ENCODE measurements around the gene EPN3. TPM values are rescaled to one million over a fixed set of nuclear protein-coding genes. Genes with fewer than 3 reads are reported as not detected.
A peak's percentile ranks its signal among the peaks of the same experiment; 100 is the strongest.

The EPN3 gene
- polyA plus RNA-seq, 1 donor from 2014 or later, result not detected

GRCh38 chr17:50563092-50563511, 30.6 kb downstream of the EPN3 start:
- Histone ChIP-seq H3K27ac (ENCODE audit: low read length) (no peak overlapping the region), H3K27me3 (ENCODE audit: insufficient read depth, low read depth, low read length) (peaks cover 47% of the 10 kb centered on the region), H3K4me3 (ENCODE audit: low read length) (peak overlapping the region; percentile 87), H3K9me2 (ENCODE audit: insufficient read depth, low read length) (no peaks in the 10 kb centered on the region), H3K4me2 (ENCODE audit: low read length) (peak overlapping the region; percentile 76), H3F3A (ENCODE audit: insufficient read depth, low read length, poor library complexity, severe bottlenecking) (no peaks in the 10 kb centered on the region), H3K9ac (ENCODE audit: low read length) (peak overlapping the region; percentile 75), H4K20me1 (ENCODE audit: insufficient read depth) (no peaks in the 10 kb centered on the region), H3K9me3 (ENCODE audit: low read length) (no peaks in the 10 kb centered on the region), H3K36me3 (ENCODE audit: insufficient read depth, low read length) (no peaks in the 10 kb centered on the region), H3K79me2 (replicated peaks; ENCODE audit: insufficient read depth, low read length) (no peaks in the 10 kb centered on the region), H2AFZ (ENCODE audit: low read depth, low read length) (no peak overlapping the region)
- no peak for TF ChIP-seq MXI1 (conservative IDR thresholded peaks at IDR 0.05; ENCODE audit: poor library complexity, severe bottlenecking)
- TF ChIP-seq EZH2 (IDR thresholded peaks at IDR 0.05; ENCODE audit: borderline replicate concordance, insufficient read depth, low read length, poor library complexity, severe bottlenecking), result no peak
- peak; percentile 30 for TF ChIP-seq SMC3 (conservative IDR thresholded peaks at IDR 0.05; ENCODE audit: poor library complexity)
- no peak for TF ChIP-seq REST (IDR thresholded peaks at IDR 0.05; ENCODE audit: borderline replicate concordance)
- peak; percentile 62 for TF ChIP-seq CTCF (IDR thresholded peaks at IDR 0.05; ENCODE audit: poor library complexity, severe bottlenecking)
- TF ChIP-seq RAD21 (conservative IDR thresholded peaks at IDR 0.05), result no peak
- no peak for TF ChIP-seq EP300 (conservative IDR thresholded peaks at IDR 0.05; ENCODE audit: poor library complexity, severe bottlenecking)
- TF ChIP-seq TAF1 (IDR thresholded peaks at IDR 0.05; ENCODE audit: low read depth), result no peak
- TF ChIP-seq POLR2AphosphoS5 (IDR thresholded peaks at IDR 0.05), result no peak

DNA sequence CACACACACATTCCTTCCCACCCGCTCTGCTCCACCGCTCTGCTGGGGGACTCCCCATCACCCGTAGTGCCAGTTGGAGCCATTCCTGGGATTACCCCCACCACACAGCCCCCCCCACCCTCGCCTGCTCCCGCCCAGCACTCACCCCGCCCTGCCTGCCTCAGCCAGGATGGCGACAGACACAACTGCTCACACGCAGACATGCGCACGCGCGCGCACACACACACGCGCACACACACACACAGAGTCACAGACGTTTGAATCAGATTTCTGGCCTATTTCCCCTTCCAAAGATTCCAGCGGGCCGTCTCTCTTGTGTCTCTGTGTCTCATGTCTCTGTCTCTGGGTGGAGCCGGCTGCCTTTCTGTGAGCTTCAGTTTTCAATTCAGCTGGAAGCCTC, 32.4 kb downstream of the EPN3 start:
- H3F3A ChIP-seq (ENCODE audit: insufficient read depth, low read length, poor library complexity, severe bottlenecking), result no peaks in the 10 kb centered on the region
- H3K9ac ChIP-seq (ENCODE audit: low read length), result peak overlapping the region; percentile 65
- H3K27me3 ChIP-seq (ENCODE audit: insufficient read depth, low read depth, low read length), result peaks cover 28% of the 10 kb centered on the region
- H3K36me3 ChIP-seq (ENCODE audit: insufficient read depth, low read length), result no peaks in the 10 kb centered on the region
- H3K4me3 ChIP-seq (ENCODE audit: low read length), result peak overlapping the region; percentile 87
- peak overlapping the region; percentile 94 for H3K27ac ChIP-seq (ENCODE audit: low read length)
- no peaks in the 10 kb centered on the region for H3K79me2 ChIP-seq (replicated peaks; ENCODE audit: insufficient read depth, low read length)
- no peaks in the 10 kb centered on the region for H3K9me2 ChIP-seq (ENCODE audit: insufficient read depth, low read length)
- TF ChIP-seq EZH2 (IDR thresholded peaks at IDR 0.05; ENCODE audit: borderline replicate concordance, insufficient read depth, low read length, poor library complexity, severe bottlenecking) (no peak), EP300 (conservative IDR thresholded peaks at IDR 0.05; ENCODE audit: poor library complexity, severe bottlenecking) (no peak), RAD21 (conservative IDR thresholded peaks at IDR 0.05) (no peak), SMC3 (conservative IDR thresholded peaks at IDR 0.05; ENCODE audit: poor library complexity) (no peak), CTCF (IDR thresholded peaks at IDR 0.05; ENCODE audit: poor library complexity, severe bottlenecking) (no peak), POLR2AphosphoS5 (IDR thresholded peaks at IDR 0.05) (no peak), TAF1 (IDR thresholded peaks at IDR 0.05; ENCODE audit: low read depth) (no peak), REST (IDR thresholded peaks at IDR 0.05; ENCODE audit: borderline replicate concordance) (no peak), MXI1 (conservative IDR thresholded peaks at IDR 0.05; ENCODE audit: poor library complexity, severe bottlenecking) (no peak)
- no peaks in the 10 kb centered on the region for H3K9me3 ChIP-seq (ENCODE audit: low read length)
- H4K20me1 ChIP-seq (ENCODE audit: insufficient read depth), result no peaks in the 10 kb centered on the region
- peak overlapping the region; percentile 71 for H3K4me2 ChIP-seq (ENCODE audit: low read length)
- no peak overlapping the region for H2AFZ ChIP-seq (ENCODE audit: low read depth, low read length)
